ENCODE data around the gene CTSF. TPM values are rescaled to one million over a fixed set of nuclear protein-coding genes. Genes with fewer than 3 reads are reported as not detected.

CTSF gene
- total RNA-seq, 1 experiment from 2014 or later: 0.98 TPM

DNA sequence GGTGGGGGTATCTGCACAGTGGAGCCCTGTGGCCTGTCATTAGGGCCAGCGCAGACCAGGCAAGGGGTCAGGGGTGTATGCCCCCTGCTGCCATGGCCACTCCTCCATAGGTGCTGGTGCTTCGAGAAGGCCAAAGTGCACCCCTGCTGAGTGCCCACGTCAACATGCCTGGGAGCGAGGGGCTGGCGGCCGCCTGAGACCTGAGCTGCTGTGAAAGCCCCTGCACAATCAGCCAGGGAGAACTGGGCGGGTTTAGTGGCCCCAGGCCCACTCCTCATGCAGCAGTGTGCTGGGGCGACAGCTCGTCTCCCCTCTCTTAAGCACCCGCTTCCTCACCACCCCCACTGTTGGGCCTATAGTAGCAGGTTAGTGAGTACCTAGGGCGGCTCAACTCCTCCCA is 36.6 kb downstream of the CTSF start:
- Histone ChIP-seq H3K23me2 (ENCODE audit: insufficient read length, low read depth, low read length, poor library complexity, severe bottlenecking) (no peaks in the 10 kb centered on the region), H3K9me3 (ENCODE audit: control insufficient read depth, low read depth, low read length) (no peaks in the 10 kb centered on the region), H3T11ph (ENCODE audit: low read length) (no peak overlapping the region), H2BK12ac (ENCODE audit: insufficient read length, low read depth, low read length) (no peak overlapping the region), H3K14ac (ENCODE audit: insufficient read depth, low read length) (no peak overlapping the region), H4K20me1 (ENCODE audit: control insufficient read depth, insufficient read depth, insufficient read length) (no peaks in the 10 kb centered on the region), H3K4ac (ENCODE audit: low read depth, low read length) (no peak overlapping the region), H3K27ac (ENCODE audit: insufficient read length, low read depth, low read length) (no peak overlapping the region), H4K91ac (ENCODE audit: insufficient read length, low read depth, low read length) (no peak overlapping the region), H3K18ac (ENCODE audit: insufficient read length, low read depth, low read length) (no peak overlapping the region), H3K79me1 (ENCODE audit: insufficient read depth, low read depth, low read length, poor library complexity, severe bottlenecking) (no peaks in the 10 kb centered on the region), H2BK120ac (ENCODE audit: low read depth, low read length, poor library complexity, severe bottlenecking) (no peak overlapping the region), H3K56ac (ENCODE audit: insufficient read length, low read depth, low read length) (no peak overlapping the region), H3K4me2 (ENCODE audit: insufficient read depth, insufficient read length, low read length) (no peak overlapping the region), H2BK15ac (ENCODE audit: low read depth, low read length) (no peak overlapping the region), H3K4me1 (ENCODE audit: insufficient read depth, low read length) (no peaks in the 10 kb centered on the region), H2AFZ (ENCODE audit: low read length) (no peak overlapping the region), H3K79me2 (ENCODE audit: insufficient read depth, low read length) (no peaks in the 10 kb centered on the region), H3K23ac (ENCODE audit: insufficient read length, low read depth, low read length) (no peak overlapping the region), H2BK20ac (ENCODE audit: low read depth, low read length, poor library complexity, severe bottlenecking) (no peak overlapping the region), H3K9ac (ENCODE audit: extremely low read depth, insufficient read length, low read length) (no peak overlapping the region), H2AK5ac (ENCODE audit: insufficient read length, low read length) (no peak overlapping the region), H3K27me3 (ENCODE audit: insufficient read depth, low read length) (no peaks in the 10 kb centered on the region), H2BK5ac (ENCODE audit: insufficient read length, low read length) (no peak overlapping the region), H4K8ac (replicated peaks; ENCODE audit: insufficient read length, low read depth, low read length) (no peak overlapping the region), H4K5ac (ENCODE audit: insufficient read length, low read depth, low read length) (no peak overlapping the region)
- Mint-ChIP-seq H3K9me3 (no peaks in the 10 kb centered on the region), H3K27ac (peak overlapping the region in 1 of 3 experiments; percentile 87; a peak in 2 of 7 replicates), H3K36me3 (ENCODE audit: insufficient read depth in 1 of 3, low read depth in 3 of 3) (peaks cover 0 to 25% (median 19%) of the 10 kb centered on the region in 3 experiments; a peak in 5 of 7 replicates), H3K4me3 (peak overlapping the region in 1 of 2 experiments; percentile 36; a peak in 1 of 5 replicates), H3K4me1 (peaks cover 12 to 13% of the 10 kb centered on the region in 2 experiments), H3K27me3 (ENCODE audit: low read depth) (no peaks in the 10 kb centered on the region)
- TF ChIP-seq, protein P1, sequence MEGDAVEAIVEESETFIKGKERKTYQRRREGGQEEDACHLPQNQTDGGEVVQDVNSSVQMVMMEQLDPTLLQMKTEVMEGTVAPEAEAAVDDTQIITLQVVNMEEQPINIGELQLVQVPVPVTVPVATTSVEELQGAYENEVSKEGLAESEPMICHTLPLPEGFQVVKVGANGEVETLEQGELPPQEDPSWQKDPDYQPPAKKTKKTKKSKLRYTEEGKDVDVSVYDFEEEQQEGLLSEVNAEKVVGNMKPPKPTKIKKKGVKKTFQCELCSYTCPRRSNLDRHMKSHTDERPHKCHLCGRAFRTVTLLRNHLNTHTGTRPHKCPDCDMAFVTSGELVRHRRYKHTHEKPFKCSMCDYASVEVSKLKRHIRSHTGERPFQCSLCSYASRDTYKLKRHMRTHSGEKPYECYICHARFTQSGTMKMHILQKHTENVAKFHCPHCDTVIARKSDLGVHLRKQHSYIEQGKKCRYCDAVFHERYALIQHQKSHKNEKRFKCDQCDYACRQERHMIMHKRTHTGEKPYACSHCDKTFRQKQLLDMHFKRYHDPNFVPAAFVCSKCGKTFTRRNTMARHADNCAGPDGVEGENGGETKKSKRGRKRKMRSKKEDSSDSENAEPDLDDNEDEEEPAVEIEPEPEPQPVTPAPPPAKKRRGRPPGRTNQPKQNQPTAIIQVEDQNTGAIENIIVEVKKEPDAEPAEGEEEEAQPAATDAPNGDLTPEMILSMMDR (conservative IDR thresholded peaks at IDR 0.05): no peak
- no peak for DNase-seq
- no CpG with 5 or more reads among the region's 11 CpGs for WGBS (ENCODE audit: extremely low coverage, insufficient read length, low lambda C conversion rate)
